Measurements from ENCODE around the gene SCIN. TPM values are rescaled to one million over a fixed set of nuclear protein-coding genes. Genes with fewer than 3 reads are reported as not detected.
"Not testable (repeated sequence)": the region's sequence is repeated elsewhere in the genome, so short reads cannot be mapped to it uniquely, and the experiment has no call there.

The SCIN gene
- polyA plus RNA-seq (2012; ENCODE audit: low read depth, missing spikeins), result 0.03 TPM

GRCh38 chr7:12570534-12571461 lies at the start of gene SCIN:
TSS of gene SCIN (plus strand) at chr7:12570720. CDS start at chr7:12570787, 67 bp downstream.
- TF ChIP-seq SPI1 (IDR thresholded peaks at IDR 0.05; ENCODE audit: low read depth, low read length), result no peak
- no peak for TF ChIP-seq PAX5 (IDR thresholded peaks at IDR 0.05; ENCODE audit: insufficient read depth, low read length, severe bottlenecking)
- no peak for TF ChIP-seq POU2F2 (IDR thresholded peaks at IDR 0.05; ENCODE audit: low read depth, low read length)
- no peak for TF ChIP-seq TAF1 (IDR thresholded peaks at IDR 0.05; ENCODE audit: low read depth, low read length)
- TF ChIP-seq POLR2AphosphoS5 (IDR thresholded peaks at IDR 0.05; ENCODE audit: low read depth, low read length), result no peak
- no peak for TF ChIP-seq POLR2A (IDR thresholded peaks at IDR 0.05; ENCODE audit: low read depth, low read length)
- FAIRE-seq, result no peak
- peak; percentile 9 for DNase-seq (ENCODE audit: insufficient read length, low spot score)

GRCh38 chr7:12524794-12525386 lies 45.6 kb upstream of the SCIN start:
- FAIRE-seq, result peak; percentile 55
- no peak for DNase-seq (ENCODE audit: insufficient read length, low spot score)
- TF ChIP-seq TAF1 (IDR thresholded peaks at IDR 0.05; ENCODE audit: low read depth, low read length) (no peak), POU2F2 (IDR thresholded peaks at IDR 0.05; ENCODE audit: low read depth, low read length) (no peak), POLR2A (IDR thresholded peaks at IDR 0.05; ENCODE audit: low read depth, low read length) (no peak), POLR2AphosphoS5 (IDR thresholded peaks at IDR 0.05; ENCODE audit: low read depth, low read length) (no peak)

- FAIRE-seq, result peak; percentile 41
- DNase-seq (ENCODE audit: insufficient read length, low spot score), result not testable (repeated sequence)
Observed at GRCh38 chr7:12526693-12527092, 43.8 kb upstream of the SCIN start.

- DNase-seq (ENCODE audit: insufficient read length, low spot score); FAIRE-seq: not testable (repeated sequence)
Observed at GRCh38 chr7:12527670-12528069, 42.9 kb upstream of the SCIN start.

- FAIRE-seq, result no peak
- no peak for DNase-seq (ENCODE audit: insufficient read length, low spot score)
- TF ChIP-seq TAF1 (IDR thresholded peaks at IDR 0.05; ENCODE audit: low read depth, low read length) (no peak), POU2F2 (IDR thresholded peaks at IDR 0.05; ENCODE audit: low read depth, low read length) (no peak), POLR2A (IDR thresholded peaks at IDR 0.05; ENCODE audit: low read depth, low read length) (no peak), PAX5 (IDR thresholded peaks at IDR 0.05; ENCODE audit: insufficient read depth, low read length, severe bottlenecking) (no peak), SPI1 (IDR thresholded peaks at IDR 0.05; ENCODE audit: low read depth, low read length) (no peak), POLR2AphosphoS5 (IDR thresholded peaks at IDR 0.05; ENCODE audit: low read depth, low read length) (no peak)
Observed at GRCh38 chr7:12529971-12530710, 40.4 kb upstream of the SCIN start.

GRCh38 chr7:12531784-12532183 lies 38.7 kb upstream of the SCIN start:
- DNase-seq (ENCODE audit: insufficient read length, low spot score) (no peak), FAIRE-seq (no peak)
- TF ChIP-seq POLR2AphosphoS5 (IDR thresholded peaks at IDR 0.05; ENCODE audit: low read depth, low read length) (no peak), POLR2A (IDR thresholded peaks at IDR 0.05; ENCODE audit: low read depth, low read length) (no peak), POU2F2 (IDR thresholded peaks at IDR 0.05; ENCODE audit: low read depth, low read length) (no peak), SPI1 (IDR thresholded peaks at IDR 0.05; ENCODE audit: low read depth, low read length) (no peak), TAF1 (IDR thresholded peaks at IDR 0.05; ENCODE audit: low read depth, low read length) (no peak), PAX5 (IDR thresholded peaks at IDR 0.05; ENCODE audit: insufficient read depth, low read length, severe bottlenecking) (no peak)

GRCh38 chr7:12534046-12534445 lies 36.5 kb upstream of the SCIN start:
- TF ChIP-seq POLR2A (IDR thresholded peaks at IDR 0.05; ENCODE audit: low read depth, low read length) (no peak), POLR2AphosphoS5 (IDR thresholded peaks at IDR 0.05; ENCODE audit: low read depth, low read length) (no peak), PAX5 (IDR thresholded peaks at IDR 0.05; ENCODE audit: insufficient read depth, low read length, severe bottlenecking) (no peak), TAF1 (IDR thresholded peaks at IDR 0.05; ENCODE audit: low read depth, low read length) (no peak), POU2F2 (IDR thresholded peaks at IDR 0.05; ENCODE audit: low read depth, low read length) (no peak), SPI1 (IDR thresholded peaks at IDR 0.05; ENCODE audit: low read depth, low read length) (no peak)
- DNase-seq (ENCODE audit: insufficient read length, low spot score), result no peak
- FAIRE-seq, result no peak

- no peak for TF ChIP-seq POLR2AphosphoS5 (IDR thresholded peaks at IDR 0.05; ENCODE audit: low read depth, low read length)
- no peak for TF ChIP-seq PAX5 (IDR thresholded peaks at IDR 0.05; ENCODE audit: insufficient read depth, low read length, severe bottlenecking)
- TF ChIP-seq POLR2A (IDR thresholded peaks at IDR 0.05; ENCODE audit: low read depth, low read length), result no peak
- TF ChIP-seq TAF1 (IDR thresholded peaks at IDR 0.05; ENCODE audit: low read depth, low read length), result no peak
- no peak for TF ChIP-seq SPI1 (IDR thresholded peaks at IDR 0.05; ENCODE audit: low read depth, low read length)
- no peak for TF ChIP-seq POU2F2 (IDR thresholded peaks at IDR 0.05; ENCODE audit: low read depth, low read length)
- no peak for DNase-seq (ENCODE audit: insufficient read length, low spot score)
Observed at GRCh38 chr7:12539681-12540080, 30.8 kb upstream of the SCIN start.

GRCh38 chr7:12540850-12541249 lies 29.7 kb upstream of the SCIN start:
- TF ChIP-seq TAF1 (IDR thresholded peaks at IDR 0.05; ENCODE audit: low read depth, low read length) (no peak), POU2F2 (IDR thresholded peaks at IDR 0.05; ENCODE audit: low read depth, low read length) (no peak), SPI1 (IDR thresholded peaks at IDR 0.05; ENCODE audit: low read depth, low read length) (no peak), POLR2A (IDR thresholded peaks at IDR 0.05; ENCODE audit: low read depth, low read length) (no peak), PAX5 (IDR thresholded peaks at IDR 0.05; ENCODE audit: insufficient read depth, low read length, severe bottlenecking) (no peak), POLR2AphosphoS5 (IDR thresholded peaks at IDR 0.05; ENCODE audit: low read depth, low read length) (no peak)
- DNase-seq (ENCODE audit: insufficient read length, low spot score) (no peak), FAIRE-seq (no peak)

More at GRCh38 chr7:12539681-12540080, 30.8 kb upstream of the SCIN start:
- FAIRE-seq, result no peak

Measured in GM12891 (cell line).